DND-41 (cell line): ENCODE results near the gene BMPER.

ENCODE experiments used
- CTCF ChIP-seq: IDR thresholded peaks from 2 replicates; pipeline ENCODE4 v1.5.1; 2012; ENCODE audit warnings: borderline replicate concordance, low read length, moderate library complexity, mild to moderate bottlenecking; ENCODE audit not compliant: poor library complexity, severe bottlenecking; ENCODE audit errors: extremely low read depth
- EZH2 ChIP-seq: IDR thresholded peaks from 3 replicates; pipeline ENCODE4 v1.6.1; 2012; ENCODE audit warnings: borderline replicate concordance, low read depth, mild to moderate bottlenecking, moderate library complexity, low read length, inconsistent platforms; ENCODE audit not compliant: severe bottlenecking

- TF ChIP-seq EZH2 = no peak
- no peak for TF ChIP-seq CTCF
These were observed 76.5 kb downstream of the BMPER start for GRCh38 chr7:33981671-33982424.
